ENCODE results near the gene SNURF.
"Not testable (repeated sequence)": the region's sequence is repeated elsewhere in the genome, so short reads cannot be mapped to it uniquely, and the experiment has no call there.

Gene SNURF

DNA sequence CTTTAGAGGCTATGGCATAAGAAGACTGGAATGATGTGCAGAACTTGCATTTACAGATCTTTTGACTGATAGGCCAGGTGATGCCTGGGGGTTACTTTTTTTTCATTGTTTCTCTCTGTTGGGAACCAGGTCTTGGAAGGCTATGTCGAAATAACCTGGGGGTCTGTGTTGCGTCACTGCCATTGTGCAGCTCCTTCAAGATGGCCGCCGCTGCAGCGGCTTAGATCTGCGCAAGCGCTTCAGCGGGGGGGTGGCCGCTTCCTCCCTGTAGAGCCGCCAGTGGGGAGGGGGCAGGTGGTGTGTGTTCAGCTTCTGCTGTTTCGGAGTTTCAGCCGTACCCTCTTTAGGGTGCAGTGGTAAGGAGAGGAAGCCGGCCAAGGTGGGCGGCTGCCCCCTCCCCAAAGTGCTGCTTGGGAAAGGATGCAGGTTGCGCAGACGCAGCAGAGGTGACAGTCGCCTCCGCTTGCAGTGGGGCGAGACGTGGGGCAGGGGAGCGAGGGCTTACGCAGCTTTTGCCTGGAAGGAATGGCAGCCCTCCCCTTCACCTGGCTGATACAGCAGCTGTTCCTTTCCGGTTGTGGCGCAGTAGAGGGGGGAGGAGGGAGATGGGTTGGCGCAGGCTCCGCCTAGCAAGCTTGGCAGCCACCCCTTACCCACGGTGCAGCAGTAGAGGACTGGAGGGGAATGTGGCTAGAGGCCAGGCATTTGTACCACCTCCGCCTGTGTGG lies 1.5 kb downstream of the SNURF start:
- DNase-seq (ENCODE audit: insufficient read length, low spot score) (peak; percentile 23), FAIRE-seq (no peak)
- TF ChIP-seq, protein P1, sequence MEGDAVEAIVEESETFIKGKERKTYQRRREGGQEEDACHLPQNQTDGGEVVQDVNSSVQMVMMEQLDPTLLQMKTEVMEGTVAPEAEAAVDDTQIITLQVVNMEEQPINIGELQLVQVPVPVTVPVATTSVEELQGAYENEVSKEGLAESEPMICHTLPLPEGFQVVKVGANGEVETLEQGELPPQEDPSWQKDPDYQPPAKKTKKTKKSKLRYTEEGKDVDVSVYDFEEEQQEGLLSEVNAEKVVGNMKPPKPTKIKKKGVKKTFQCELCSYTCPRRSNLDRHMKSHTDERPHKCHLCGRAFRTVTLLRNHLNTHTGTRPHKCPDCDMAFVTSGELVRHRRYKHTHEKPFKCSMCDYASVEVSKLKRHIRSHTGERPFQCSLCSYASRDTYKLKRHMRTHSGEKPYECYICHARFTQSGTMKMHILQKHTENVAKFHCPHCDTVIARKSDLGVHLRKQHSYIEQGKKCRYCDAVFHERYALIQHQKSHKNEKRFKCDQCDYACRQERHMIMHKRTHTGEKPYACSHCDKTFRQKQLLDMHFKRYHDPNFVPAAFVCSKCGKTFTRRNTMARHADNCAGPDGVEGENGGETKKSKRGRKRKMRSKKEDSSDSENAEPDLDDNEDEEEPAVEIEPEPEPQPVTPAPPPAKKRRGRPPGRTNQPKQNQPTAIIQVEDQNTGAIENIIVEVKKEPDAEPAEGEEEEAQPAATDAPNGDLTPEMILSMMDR (IDR thresholded peaks at IDR 0.05; ENCODE audit: insufficient read depth, missing control alignments) = no peak

DNA sequence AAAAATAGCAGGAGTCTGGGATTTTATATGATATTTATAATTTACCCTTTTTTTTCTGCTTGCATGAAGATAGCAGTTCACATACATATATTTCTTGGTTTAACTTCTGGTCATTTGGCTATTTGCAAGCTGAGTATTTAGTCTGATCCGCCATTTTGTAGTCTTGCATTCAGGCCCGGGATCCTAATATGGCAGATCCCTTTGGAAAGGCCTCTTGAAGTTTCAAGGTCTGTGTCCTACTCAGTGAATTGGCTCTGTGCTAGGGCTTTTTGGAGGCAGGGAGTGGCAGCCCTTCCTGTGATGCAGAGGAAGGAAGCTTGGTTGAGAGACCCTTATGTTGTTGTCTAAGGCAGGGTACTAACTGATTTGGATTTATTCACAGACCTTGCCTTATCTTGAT lies 2.9 kb downstream of the SNURF start:
- TF ChIP-seq, protein P1 (IDR thresholded peaks at IDR 0.05; ENCODE audit: insufficient read depth, missing control alignments) = no peak
- DNase-seq (ENCODE audit: insufficient read length, low spot score) (no peak), FAIRE-seq (no peak)

DNA sequence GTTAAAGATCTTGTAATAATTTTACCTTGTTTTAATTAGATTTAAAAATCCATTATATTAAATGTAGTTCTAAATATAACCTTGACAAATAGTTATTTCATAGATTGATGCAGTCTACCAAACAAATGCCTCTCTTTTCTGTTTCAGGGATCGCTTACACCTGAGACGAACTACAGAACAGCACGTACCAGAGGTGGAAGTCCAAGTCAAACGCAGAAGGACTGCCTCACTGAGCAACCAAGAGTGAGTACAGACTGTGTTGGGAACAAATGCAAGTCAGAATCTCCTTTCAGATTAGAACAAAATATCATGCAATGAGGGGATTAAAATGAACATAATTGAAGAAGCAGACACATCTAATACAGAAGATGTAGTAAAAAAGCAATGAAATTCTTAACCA lies 7.2 kb downstream of the SNURF start:
- no peak for DNase-seq (ENCODE audit: insufficient read length, low spot score)
- no peak for FAIRE-seq
- TF ChIP-seq, protein P1 (IDR thresholded peaks at IDR 0.05; ENCODE audit: insufficient read depth, missing control alignments) = no peak

DNA sequence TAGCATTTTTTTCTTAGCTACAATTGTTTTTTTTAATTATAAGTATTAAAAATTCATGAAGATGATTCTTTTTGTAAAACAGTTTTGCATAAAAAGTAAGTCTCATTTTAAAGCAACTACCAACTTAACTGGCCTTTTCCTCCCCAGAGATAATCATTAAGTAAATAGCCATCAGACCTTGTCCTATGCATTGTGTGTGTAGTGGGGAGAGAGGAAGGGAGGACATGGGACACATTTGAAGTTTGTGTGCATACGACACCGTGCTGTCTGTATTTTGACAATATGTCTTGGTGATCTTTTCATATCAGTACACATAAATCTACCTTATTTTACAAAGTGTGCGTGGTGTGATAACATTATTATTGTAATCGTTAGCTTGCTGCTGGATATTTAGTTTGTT lies 8.1 kb downstream of the SNURF start:
- FAIRE-seq (no peak), DNase-seq (ENCODE audit: insufficient read length, low spot score) (no peak)
- TF ChIP-seq, protein P1 (IDR thresholded peaks at IDR 0.05; ENCODE audit: insufficient read depth, missing control alignments) = no peak

DNA sequence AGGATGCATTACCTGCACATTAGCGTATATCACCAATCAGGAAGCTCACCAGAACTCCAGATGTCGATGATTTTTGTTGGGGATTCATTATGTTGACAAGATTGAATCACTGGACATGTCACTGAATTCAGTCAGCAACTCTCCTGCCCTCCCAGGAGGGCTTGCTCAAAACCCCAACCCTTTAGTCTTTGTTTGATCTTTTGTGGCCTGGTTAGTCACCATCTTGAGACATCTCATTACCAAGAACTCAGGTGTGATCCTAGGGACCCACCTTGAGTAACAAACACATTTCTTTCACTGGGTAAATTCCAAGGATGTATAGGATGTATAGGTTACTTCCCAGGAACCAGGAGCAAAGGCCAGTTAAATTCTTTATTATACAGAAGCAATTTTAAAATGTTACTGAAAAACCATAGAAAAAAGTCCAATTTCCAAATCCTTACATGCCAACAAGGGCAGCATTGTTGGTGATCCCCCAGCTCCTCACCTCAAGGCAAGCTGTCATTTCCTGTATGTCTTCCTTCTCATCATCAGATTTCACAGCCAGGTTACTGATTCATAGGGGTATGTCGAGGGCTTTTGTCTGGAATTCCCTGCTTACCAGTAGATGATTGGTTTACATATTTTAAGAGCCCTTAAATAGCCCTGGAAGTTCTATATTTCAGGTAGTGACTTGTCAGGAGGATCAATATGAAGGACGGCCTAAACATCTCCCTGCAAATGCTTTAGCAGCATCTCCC lies 11.7 kb downstream of the SNURF start:
- DNase-seq (ENCODE audit: insufficient read length, low spot score) (no peak), FAIRE-seq (no peak)
- TF ChIP-seq, protein P1 (IDR thresholded peaks at IDR 0.05; ENCODE audit: insufficient read depth, missing control alignments) = no peak

DNA sequence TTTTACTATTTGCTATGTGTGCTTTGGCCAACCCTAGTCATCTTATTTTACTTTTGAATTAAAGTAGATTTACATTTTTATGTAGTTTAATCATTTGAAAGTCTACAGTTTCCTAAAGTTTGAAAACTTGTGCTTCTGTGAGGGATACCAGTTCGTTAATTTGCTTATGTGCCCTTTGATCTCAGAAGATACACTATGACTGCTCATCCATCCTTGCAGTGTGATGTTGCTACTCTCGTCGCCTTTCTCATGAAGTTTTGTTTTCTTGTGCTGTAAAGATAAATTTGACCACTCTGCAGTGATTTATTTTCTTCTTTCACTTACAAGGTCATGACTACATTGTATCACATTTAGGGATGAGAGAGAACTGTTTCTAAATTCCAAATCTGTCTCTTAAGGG lies 16.3 kb downstream of the SNURF start:
- DNase-seq (ENCODE audit: insufficient read length, low spot score) (no peak), FAIRE-seq (no peak)
- TF ChIP-seq, protein P1 (IDR thresholded peaks at IDR 0.05; ENCODE audit: insufficient read depth, missing control alignments) = no peak

DNA sequence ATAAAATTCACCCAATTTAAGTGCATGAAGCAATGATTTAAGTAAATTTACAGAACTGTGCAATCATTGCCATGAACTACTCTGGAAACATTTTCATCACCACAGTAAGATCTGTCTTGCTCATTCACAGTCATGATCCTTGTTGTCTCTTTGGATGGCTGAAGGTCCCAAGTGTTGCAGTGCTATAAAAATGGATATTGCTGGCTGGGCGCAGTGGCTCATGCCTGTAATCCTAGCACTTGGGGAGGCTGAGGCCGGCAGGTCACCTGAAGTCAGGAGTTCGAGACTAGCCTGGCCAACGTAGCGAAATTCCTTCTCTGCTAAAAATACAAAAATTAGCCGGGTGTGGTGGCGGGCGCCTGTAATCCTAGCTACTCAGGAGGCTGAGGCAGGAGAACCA lies 17.0 kb downstream of the SNURF start:
- FAIRE-seq (no peak), DNase-seq (ENCODE audit: insufficient read length, low spot score) (no peak)
- TF ChIP-seq, protein P1 (IDR thresholded peaks at IDR 0.05; ENCODE audit: insufficient read depth, missing control alignments) = no peak

DNA sequence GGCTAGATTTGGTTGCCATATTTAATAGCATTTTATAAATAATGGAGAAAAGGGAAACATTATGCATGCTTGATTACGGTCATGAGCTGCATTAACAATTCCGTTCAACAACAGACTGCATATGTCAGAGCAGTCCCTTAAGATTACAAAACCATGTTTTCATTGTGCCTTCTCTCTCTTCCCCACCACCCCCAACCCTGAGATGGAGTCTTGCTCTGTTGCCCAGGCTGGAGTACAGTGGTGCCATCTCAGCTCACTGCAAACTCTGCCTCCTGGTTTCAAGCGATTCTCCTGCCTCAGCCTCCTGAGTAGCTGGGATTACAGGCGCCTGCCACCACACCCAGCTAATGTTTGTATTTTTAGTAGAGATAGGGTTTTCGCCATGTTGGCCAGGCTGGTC lies 17.9 kb downstream of the SNURF start:
- not testable (repeated sequence) for FAIRE-seq; DNase-seq (ENCODE audit: insufficient read length, low spot score)

Measured in D721Med (cell line).